Measurements from ENCODE around the gene ADAT1. TPM values are rescaled to one million over a fixed set of nuclear protein-coding genes. Genes with fewer than 3 reads are reported as not detected.

ADAT1 gene
- total RNA-seq, 2 experiments from 2014 or later: 46.7 to 47.6 TPM

DNA sequence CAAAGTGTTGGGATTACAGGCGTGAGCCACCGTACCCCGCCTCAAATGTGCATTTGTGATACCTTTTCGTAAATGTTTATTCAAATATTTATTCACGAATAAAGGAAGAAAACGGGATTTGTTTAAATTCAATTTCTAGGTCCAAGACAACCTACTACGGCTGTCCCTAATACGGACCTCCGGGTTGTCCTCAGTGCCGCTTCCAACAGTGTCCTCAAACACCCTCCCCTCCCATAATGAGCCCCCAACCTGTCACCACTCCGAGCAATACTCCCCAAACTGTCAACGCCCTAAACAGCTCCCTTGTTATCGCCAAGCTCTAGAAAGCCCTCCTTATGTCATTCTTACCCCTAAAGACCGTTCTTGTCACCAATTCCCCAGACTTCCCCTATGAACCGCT lies 57.4 kb downstream of the ADAT1 start:
- no peak for DNase-seq
- Mint-ChIP-seq H3K4me3 (peak overlapping the region; percentile 94), H3K4me1 (ENCODE audit: low read depth) (peaks cover 37% of the 10 kb centered on the region), H3K27me3 (peaks cover 14% of the 10 kb centered on the region), H3K36me3 (ENCODE audit: low read depth) (peaks cover 46% of the 10 kb centered on the region), H3K9me3 (no peaks in the 10 kb centered on the region), H3K27ac (peak overlapping the region; percentile 89)
- ATAC-seq (ENCODE audit: poor library complexity): no peak
- Histone ChIP-seq H3K4me1 (ENCODE audit: insufficient read depth, low read length) (peaks cover 41% of the 10 kb centered on the region), H3K27ac (ENCODE audit: low read depth in 1 of 2, low read length in 2 of 2) (peak overlapping the region; percentile 69 to 76), H3K9me3 (ENCODE audit: control insufficient read depth in 1 of 2, insufficient read depth in 1 of 2, low read length in 2 of 2) (no peaks in the 10 kb centered on the region), H3K27me3 (ENCODE audit: control insufficient read depth in 1 of 2, insufficient read depth in 2 of 2, low read length in 2 of 2) (no peaks in the 10 kb centered on the region), H3K36me3 (ENCODE audit: insufficient read depth, low read length) (peaks cover 32% of the 10 kb centered on the region), H3K4me3 (ENCODE audit: low read length) (peak overlapping the region; percentile 90)
- CTCF ChIA-PET: interaction anchor here (2.0 to 3.5 kb wide), 3 partner anchors 10 to 55 kb away, joined by 10 to 26 read pairs (median 17); partner anchors contain the start of gene TMEM231
- intact Hi-C loops (cut with DNase I, micrococcal nuclease): loop anchor here (1.0 to 10.0 kb wide), 11 partner anchors 9 to 899 kb away; partner anchors contain the start of genes ADAT1 (in 2 of the 2), KARS1 (in 2 of the 2), TERF2IP (in 2 of the 2) and TMEM170A (in 2 of the 2)
- POLR2A ChIA-PET: interaction anchor here (0.6 to 3.8 kb wide), 13 partner anchors 10 to 899 kb away, joined by 3 to 59 read pairs (median 4); partner anchors contain the start of genes ADAT1, CFDP1, KARS1 and RFWD3
- TF ChIP-seq, protein P1, sequence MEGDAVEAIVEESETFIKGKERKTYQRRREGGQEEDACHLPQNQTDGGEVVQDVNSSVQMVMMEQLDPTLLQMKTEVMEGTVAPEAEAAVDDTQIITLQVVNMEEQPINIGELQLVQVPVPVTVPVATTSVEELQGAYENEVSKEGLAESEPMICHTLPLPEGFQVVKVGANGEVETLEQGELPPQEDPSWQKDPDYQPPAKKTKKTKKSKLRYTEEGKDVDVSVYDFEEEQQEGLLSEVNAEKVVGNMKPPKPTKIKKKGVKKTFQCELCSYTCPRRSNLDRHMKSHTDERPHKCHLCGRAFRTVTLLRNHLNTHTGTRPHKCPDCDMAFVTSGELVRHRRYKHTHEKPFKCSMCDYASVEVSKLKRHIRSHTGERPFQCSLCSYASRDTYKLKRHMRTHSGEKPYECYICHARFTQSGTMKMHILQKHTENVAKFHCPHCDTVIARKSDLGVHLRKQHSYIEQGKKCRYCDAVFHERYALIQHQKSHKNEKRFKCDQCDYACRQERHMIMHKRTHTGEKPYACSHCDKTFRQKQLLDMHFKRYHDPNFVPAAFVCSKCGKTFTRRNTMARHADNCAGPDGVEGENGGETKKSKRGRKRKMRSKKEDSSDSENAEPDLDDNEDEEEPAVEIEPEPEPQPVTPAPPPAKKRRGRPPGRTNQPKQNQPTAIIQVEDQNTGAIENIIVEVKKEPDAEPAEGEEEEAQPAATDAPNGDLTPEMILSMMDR (IDR thresholded peaks at IDR 0.05): no peak

DNA sequence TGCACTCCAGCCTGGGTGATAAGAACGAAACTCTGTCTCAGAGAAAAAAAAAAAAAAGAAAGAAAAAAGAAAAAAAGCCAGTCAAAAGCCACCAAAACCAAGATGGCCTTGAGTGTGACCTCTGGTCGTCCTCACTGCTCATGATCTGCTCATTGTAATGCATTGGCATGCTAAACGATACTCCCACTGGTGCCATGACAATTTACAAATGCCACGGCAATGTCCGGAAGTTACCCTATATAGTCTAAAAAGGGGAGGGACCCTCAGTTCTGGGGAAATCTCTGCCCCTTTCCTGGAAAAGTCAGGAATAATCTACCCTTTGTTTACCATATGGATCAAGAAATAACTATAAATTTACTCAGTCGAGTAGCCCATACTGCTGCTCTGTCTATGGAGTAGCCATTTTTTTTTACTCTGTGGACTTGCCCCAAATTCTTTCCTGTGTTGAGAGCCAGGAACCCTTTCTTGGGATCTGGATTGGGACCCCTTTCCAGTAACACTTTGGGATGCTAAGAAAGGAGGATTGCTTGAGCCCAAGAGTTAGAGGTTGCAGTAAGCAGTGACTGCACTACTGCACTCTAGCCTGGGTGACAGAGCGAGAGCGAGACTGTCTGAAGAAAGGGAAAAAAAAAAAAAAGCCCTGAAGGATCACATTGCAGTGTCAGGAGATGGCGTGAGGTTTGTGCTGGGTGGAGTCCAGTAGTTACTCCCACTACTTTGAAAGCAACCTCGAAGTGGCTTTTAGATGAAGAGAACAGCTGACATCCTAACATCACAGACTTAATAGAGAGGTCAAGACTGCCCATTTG lies 63.3 kb downstream of the ADAT1 start:
- no peak overlapping the region for H3K27ac Mint-ChIP-seq
- DNase-seq (no peak), ATAC-seq (ENCODE audit: poor library complexity) (no peak)
- peaks cover 0 to 3% of the 10 kb centered on the region in 2 experiments for H3K27me3 ChIP-seq (ENCODE audit: control insufficient read depth in 1 of 2, insufficient read depth in 2 of 2, low read length in 2 of 2)
- intact Hi-C loops (cut with DNase I, micrococcal nuclease): loop anchor here (5.0 to 10.0 kb wide), 4 partner anchors 415 to 1635 kb away; partner anchors contain the start of genes MON1B (in 1 of the 2), RFWD3 (in 1 of the 2), SYCE1L (in 1 of the 2) and ZFP1 (in 1 of the 2)
- peaks cover 13% of the 10 kb centered on the region for H3K4me1 Mint-ChIP-seq (ENCODE audit: low read depth)
- ChIA-PET CTCF (no interaction called here), POLR2A (interaction anchor here (0.8 kb wide), 1 partner anchor 63 kb away, joined by 3 read pairs; the partner anchor contains the start of gene ADAT1)
- H3K27ac ChIP-seq (ENCODE audit: low read depth in 1 of 2, low read length in 2 of 2): no peak overlapping the region
- no peaks in the 10 kb centered on the region for H3K36me3 ChIP-seq (ENCODE audit: insufficient read depth, low read length)
- H3K4me1 ChIP-seq (ENCODE audit: insufficient read depth, low read length): peaks cover 20% of the 10 kb centered on the region
- no peak overlapping the region for H3K4me3 ChIP-seq (ENCODE audit: low read length)
- H3K27me3 Mint-ChIP-seq: peaks cover 14% of the 10 kb centered on the region
- H3K9me3 ChIP-seq (ENCODE audit: control insufficient read depth in 1 of 2, insufficient read depth in 1 of 2, low read length in 2 of 2): no peaks in the 10 kb centered on the region
- no peaks in the 10 kb centered on the region for H3K9me3 Mint-ChIP-seq
- no peak overlapping the region for H3K4me3 Mint-ChIP-seq
- TF ChIP-seq, protein P1 (IDR thresholded peaks at IDR 0.05): no peak
- H3K36me3 Mint-ChIP-seq (ENCODE audit: low read depth): no peaks in the 10 kb centered on the region

DNA sequence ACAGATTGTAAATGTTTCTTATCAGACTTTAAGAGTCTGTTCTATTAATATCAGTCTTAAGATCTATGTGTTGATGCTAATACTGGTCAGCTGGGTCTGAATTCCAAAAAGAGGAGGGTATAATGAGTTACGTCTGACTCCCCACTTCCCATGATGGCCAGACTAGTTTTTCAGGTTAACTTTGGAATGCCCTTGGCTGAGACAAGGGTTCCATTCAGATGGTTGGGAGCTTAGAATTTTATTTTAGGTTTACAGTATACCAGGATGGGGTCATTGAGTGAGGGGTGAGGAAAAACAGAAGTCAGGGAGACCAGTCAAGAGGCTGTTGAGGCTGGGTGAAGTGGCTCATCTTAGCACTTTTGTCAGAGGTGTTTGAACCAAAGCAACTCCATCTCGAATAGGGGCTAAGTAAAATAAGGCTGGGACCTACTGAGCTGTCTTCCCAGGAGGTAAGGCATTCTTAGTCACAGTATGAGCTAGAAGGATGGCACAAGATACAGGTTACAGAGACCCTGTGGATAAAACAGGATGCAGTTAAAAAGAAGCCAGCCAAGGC lies 64.2 kb downstream of the ADAT1 start:
- ATAC-seq (ENCODE audit: poor library complexity): no peak
- no peaks in the 10 kb centered on the region for H3K36me3 Mint-ChIP-seq (ENCODE audit: low read depth)
- POLR2A ChIA-PET: interaction anchor here (0.8 kb wide), 1 partner anchor 64 kb away, joined by 3 read pairs; the partner anchor contains the start of gene ADAT1
- Histone ChIP-seq H3K27ac (ENCODE audit: low read depth in 1 of 2, low read length in 2 of 2) (no peak overlapping the region), H3K4me3 (ENCODE audit: low read length) (no peak overlapping the region), H3K36me3 (ENCODE audit: insufficient read depth, low read length) (no peaks in the 10 kb centered on the region), H3K4me1 (ENCODE audit: insufficient read depth, low read length) (peaks cover 18% of the 10 kb centered on the region), H3K9me3 (ENCODE audit: control insufficient read depth in 1 of 2, insufficient read depth in 1 of 2, low read length in 2 of 2) (no peaks in the 10 kb centered on the region), H3K27me3 (ENCODE audit: control insufficient read depth in 1 of 2, insufficient read depth in 2 of 2, low read length in 2 of 2) (peaks cover 0 to 3% of the 10 kb centered on the region in 2 experiments)
- intact Hi-C loops (cut with DNase I, micrococcal nuclease): loop anchor here (5.0 to 10.0 kb wide), 2 partner anchors 892 to 1636 kb away; partner anchors contain the start of genes MON1B (in 1 of the 2), RFWD3 (in 1 of the 2) and SYCE1L (in 1 of the 2)
- no peaks in the 10 kb centered on the region for H3K9me3 Mint-ChIP-seq
- H3K27me3 Mint-ChIP-seq: peaks cover 10% of the 10 kb centered on the region
- TF ChIP-seq, protein P1 (IDR thresholded peaks at IDR 0.05): no peak
- H3K27ac Mint-ChIP-seq: no peak overlapping the region
- H3K4me1 Mint-ChIP-seq (ENCODE audit: low read depth): peaks cover 13% of the 10 kb centered on the region
- no peak overlapping the region for H3K4me3 Mint-ChIP-seq
- DNase-seq: no peak
- CTCF ChIA-PET: no interaction called here
